Epithelial cell of esophagus (primary cell): ENCODE data around the gene KCNQ2.

Experiments
- DNase-seq: peaks from one replicate; pipeline ENCODE4 v3.0.0; 2010; ENCODE audit warnings: low read depth
- H3K4me3 ChIP-seq: 2 replicates; pipeline ENCODE4 v1.5.1; 2011; ENCODE audit warnings: mild to moderate bottlenecking, low read length, control low read depth
- TF ChIP-seq, protein P1 (sequence below): IDR thresholded peaks from 2 replicates; pipeline ENCODE4 v1.5.1; 2011; ENCODE audit warnings: low read depth, mild to moderate bottlenecking, low read length, control low read depth, inconsistent platforms; ENCODE audit not compliant: insufficient read depth; ENCODE audit errors: missing control alignments

KCNQ2 gene

DNA sequence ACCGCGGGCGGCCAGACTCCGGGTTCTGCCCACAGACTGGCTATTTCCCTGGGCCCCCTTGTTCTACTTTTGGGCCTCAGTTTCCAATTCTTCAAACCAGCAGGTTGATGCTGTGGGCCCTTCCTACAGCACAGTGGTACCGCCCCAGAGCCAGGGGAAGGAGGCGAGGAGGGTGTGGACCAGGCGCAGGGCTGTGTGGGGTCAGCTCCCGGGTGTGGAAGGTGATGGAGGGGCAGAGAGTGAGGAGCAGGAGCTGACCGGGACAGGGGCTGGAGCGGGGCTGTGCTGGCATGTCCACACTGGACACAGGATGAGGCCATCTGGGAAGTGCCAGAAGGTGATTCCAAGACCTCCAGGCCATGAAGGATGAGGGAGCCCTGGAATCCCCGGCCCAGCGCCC, 76.2 kb downstream of the KCNQ2 start:
- no peak for DNase-seq
- TF ChIP-seq, protein P1, sequence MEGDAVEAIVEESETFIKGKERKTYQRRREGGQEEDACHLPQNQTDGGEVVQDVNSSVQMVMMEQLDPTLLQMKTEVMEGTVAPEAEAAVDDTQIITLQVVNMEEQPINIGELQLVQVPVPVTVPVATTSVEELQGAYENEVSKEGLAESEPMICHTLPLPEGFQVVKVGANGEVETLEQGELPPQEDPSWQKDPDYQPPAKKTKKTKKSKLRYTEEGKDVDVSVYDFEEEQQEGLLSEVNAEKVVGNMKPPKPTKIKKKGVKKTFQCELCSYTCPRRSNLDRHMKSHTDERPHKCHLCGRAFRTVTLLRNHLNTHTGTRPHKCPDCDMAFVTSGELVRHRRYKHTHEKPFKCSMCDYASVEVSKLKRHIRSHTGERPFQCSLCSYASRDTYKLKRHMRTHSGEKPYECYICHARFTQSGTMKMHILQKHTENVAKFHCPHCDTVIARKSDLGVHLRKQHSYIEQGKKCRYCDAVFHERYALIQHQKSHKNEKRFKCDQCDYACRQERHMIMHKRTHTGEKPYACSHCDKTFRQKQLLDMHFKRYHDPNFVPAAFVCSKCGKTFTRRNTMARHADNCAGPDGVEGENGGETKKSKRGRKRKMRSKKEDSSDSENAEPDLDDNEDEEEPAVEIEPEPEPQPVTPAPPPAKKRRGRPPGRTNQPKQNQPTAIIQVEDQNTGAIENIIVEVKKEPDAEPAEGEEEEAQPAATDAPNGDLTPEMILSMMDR = no peak
- H3K4me3 ChIP-seq = no peak overlapping the region

DNA sequence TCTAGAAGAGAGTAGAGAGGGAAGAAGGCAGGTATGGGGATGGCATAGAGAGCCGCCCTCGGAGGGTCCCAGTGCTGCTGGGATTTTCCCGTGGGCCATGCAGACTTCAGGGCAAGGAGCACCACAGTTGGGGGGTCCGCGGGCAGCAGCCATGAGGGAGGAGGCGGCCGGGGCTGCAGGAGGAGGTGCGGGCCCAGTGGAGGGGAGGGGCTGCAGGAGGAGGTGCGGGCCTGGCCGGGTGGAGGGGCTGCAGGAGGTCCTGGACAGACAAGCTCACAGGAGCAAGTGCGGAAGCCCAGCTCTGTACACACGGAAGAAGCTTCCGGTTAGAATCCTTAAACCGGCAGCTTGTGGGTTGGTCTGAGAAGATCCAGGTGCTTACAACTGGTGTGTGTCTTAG, 76.7 kb downstream of the KCNQ2 start:
- H3K4me3 ChIP-seq = no peak overlapping the region
- DNase-seq = no peak
- TF ChIP-seq, protein P1 = no peak

DNA sequence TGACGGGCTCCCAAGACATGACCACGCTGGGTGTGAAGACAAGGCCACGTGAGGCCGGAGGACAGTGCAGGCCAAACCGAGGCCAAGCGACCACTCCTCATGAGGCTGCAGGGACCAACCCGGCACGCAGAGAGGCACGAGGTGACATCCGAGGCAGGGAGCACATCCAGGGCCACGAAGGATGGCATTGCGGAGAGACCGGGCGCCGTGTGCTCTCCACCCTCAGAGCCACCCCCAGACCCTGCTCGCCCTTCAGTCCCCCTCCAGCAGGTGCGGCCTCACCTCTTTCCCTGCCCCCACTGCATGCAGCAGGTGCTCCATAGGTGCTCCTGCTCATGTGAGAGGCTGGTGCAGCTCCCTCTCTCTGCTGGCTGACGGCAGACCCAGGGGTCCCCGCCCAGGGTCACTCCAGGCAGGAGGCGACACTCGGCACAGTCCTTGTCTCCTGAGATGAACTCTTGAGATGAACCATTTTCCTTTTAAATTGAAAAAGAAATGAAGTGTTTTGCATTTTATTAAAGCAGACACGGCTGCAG, 77.5 kb downstream of the KCNQ2 start:
- TF ChIP-seq, protein P1 = no peak
- no peak overlapping the region for H3K4me3 ChIP-seq
- DNase-seq = no peak

DNA sequence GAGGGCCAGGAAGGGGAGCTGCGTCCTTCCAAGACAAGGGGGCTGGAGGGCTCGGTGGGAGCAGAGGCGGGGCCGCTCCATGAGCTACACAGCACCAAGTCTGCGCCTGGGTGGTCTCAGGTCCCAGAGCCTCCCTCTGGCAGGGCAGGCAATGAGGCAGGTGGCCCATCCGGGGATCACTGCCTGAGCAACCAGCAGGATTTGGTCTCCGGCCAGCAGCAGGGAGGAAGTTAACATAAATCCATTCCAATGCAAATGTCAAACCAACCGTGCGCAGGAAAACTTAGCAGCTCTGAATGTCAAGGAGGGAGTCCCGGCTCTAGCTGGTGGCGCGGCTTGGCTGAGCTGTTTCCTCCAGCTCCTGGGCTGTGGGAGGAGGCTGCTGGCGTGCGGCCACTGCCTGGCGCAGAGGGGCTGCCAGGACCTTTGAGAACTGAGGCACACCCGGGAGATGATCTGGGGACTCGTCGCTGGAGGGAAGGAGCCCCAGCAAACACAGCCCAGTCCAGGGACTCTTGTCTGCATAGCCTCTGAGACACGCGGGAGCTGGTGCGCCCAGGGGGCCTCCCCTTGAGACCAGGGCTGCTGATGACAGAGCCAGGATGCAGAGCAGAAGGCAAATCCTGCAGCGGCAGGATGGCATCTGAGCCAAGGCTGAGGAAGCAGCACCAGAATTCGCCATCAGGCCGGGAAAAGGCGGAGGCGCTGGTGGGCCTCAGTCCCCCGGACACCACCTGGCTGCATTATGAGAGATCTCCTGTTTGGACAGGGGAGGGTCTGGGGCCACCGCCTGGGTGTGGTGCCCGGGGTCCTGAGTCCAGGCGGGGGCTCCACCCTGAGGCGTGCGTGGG, 78.2 kb downstream of the KCNQ2 start:
- no peak overlapping the region for H3K4me3 ChIP-seq
- TF ChIP-seq, protein P1 = no peak
- no peak for DNase-seq

DNA sequence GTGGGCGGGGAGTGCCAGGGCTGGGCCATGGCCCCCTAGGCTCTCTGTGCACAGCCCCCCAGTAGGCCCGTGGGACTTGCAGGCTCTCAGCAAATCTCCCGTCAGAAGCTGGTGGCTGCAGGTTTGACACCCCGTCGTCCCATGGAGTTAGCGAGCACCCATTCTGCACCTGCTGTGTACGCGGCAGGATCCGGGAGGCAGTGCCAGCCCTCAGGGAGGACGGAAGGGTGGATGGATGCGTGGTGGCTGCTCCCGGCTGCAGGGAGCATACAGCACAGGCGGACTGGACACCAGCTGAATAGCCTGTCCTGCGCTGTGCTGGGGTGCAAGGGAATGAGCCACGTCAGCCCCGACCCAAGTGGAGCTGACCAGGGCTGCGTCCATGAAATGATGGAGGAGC, 78.9 kb downstream of the KCNQ2 start:
- no peak overlapping the region for H3K4me3 ChIP-seq
- TF ChIP-seq, protein P1 = no peak
- DNase-seq = no peak

DNA sequence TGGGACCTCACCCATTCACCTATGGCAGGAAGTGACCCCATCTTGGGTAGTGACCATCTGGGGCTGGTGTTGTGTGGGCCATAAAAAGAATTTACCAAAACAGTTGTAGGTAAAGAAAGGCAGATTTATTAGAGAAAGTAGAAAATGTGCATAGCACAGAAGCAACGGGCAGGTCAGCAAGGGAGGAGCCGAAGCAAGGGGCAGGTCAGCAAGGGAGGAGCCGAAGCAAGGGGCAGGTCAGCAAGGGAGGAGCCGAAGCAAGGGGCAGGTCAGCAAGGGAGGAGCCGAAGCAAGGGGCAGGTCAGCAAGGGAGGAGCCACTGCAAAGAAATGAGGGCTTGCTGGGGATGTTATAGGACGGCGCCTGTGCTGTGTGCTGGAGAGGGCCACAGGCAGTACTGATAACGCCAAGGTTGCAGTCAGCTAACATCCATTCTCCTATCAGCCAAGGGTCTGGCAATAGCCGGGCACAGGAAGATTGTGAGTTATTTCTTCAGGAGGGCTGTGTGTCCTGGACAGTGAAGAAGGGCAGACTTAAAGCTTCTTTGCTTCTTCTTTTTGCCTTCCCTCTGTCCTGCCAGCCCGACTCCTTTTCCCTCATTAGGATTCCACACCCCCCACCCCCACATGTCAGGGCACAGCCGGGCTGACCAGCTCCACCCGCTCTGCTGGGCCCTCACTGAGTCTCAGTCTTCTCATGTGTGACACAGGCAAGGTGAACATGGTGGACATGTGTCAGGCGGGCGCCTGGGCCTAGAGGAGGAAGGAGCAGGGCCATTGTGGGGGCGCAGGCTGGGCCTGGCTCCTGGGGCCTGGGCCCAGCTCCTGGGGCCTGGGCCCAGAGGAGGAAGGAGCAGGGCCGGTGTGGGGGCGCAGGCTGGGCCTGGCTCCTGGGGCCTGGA, 79.7 kb downstream of the KCNQ2 start:
- TF ChIP-seq, protein P1 = no peak
- no peak overlapping the region for H3K4me3 ChIP-seq
- no peak for DNase-seq
